Aorta (tissue), 5 donors: ENCODE measurements around the gene ACBD6. TPM values are rescaled to one million over a fixed set of nuclear protein-coding genes. Genes with fewer than 3 reads are reported as not detected.

Source experiments
- ATAC-seq: fragments of 200-7000 bp; cut with Tn5 transposase; one replicate; pipeline ENCODE4 v1.9.1; 2022; ENCODE audit warnings: moderate library complexity; ENCODE audit not compliant: low FRiP score
- DNase-seq, 2 donors: peaks; one replicate each; pipeline ENCODE4 v3.0.0-alpha.2; 2020
- H3K27ac ChIP-seq, 2 donors: one replicate each; pipeline ENCODE4 v1.5.1; 2013; ENCODE audit warnings: low read length in 2 of 2, mild to moderate bottlenecking in 2 of 2, moderate library complexity in 2 of 2, control low read depth in 1 of 2, inconsistent platforms in 1 of 2, low read depth in 1 of 2
- H3K27me3 ChIP-seq, 2 donors: one replicate each; pipeline ENCODE4 v1.6.1; 2013; ENCODE audit warnings: control low read depth in 1 of 2, low read length in 1 of 2, mild to moderate bottlenecking in 1 of 2, moderate library complexity in 1 of 2; ENCODE audit not compliant: insufficient read depth in 2 of 2, control insufficient read depth in 1 of 2
- H3K36me3 ChIP-seq, 2 donors: one replicate each; pipeline ENCODE4 v1.6.1; 2013; ENCODE audit warnings: control low read depth in 1 of 2, low read length in 1 of 2, mild to moderate bottlenecking in 1 of 2; ENCODE audit not compliant: insufficient read depth in 2 of 2, control insufficient read depth in 1 of 2
- H3K4me1 ChIP-seq, 2 donors: one replicate each; pipeline ENCODE4 v1.6.1; 2013; ENCODE audit warnings: low read length in 2 of 2, control low read depth in 1 of 2, mild to moderate bottlenecking in 1 of 2, moderate library complexity in 1 of 2; ENCODE audit not compliant: insufficient read depth in 2 of 2, control insufficient read depth in 1 of 2
- H3K4me3 ChIP-seq, 2 donors: one replicate each; pipeline ENCODE4 v1.5.1; 2013; ENCODE audit warnings: low read length in 2 of 2, control low read depth in 1 of 2, mild to moderate bottlenecking in 1 of 2
- H3K9me3 ChIP-seq: one replicate; pipeline ENCODE4 v1.6.1; 2013; ENCODE audit warnings: mild to moderate bottlenecking, low read length; ENCODE audit not compliant: control insufficient read depth
- WGBS, 2 donors: extraction: QIAGEN DNeasy Blood & Tissue Kit; methylation state at CpG; one replicate each; pipeline ENCODE4 v1.1.7; 2013; 5-methylcytosine and 5-hydroxymethylcytosine counted together
- intact Hi-C, 2 donors: fragments of 100-400 bp; cut with DNase I; formaldehyde crosslinking; loops; one replicate each; pipeline versions ENCODE4 v1.14.2 to v1.15.0; 2022
- polyA plus RNA-seq, 2 donors: library from polyadenylated mRNA; stranded (reverse); fragments of 200-250 nt; gene quantifications; one replicate each; pipeline ENCODE4 v1.2.3, GENCODE V29; 2013
- total RNA-seq, 2 donors: library from RNA; stranded (reverse); fragmentation: NEBNext Ultra II Directional; extraction: Animal tissue kit (Norgen Biotek cat#: 25700); gene quantifications; one replicate each; pipeline ENCODE4 v1.2.1, GENCODE V29; 2021
- donor health status: healthy with polysubstance abuse.
- donor health status: Bipolar disorder and iron deficiency.
- donor health status: DM: no; HTN: no; CAD: no.
- donor health status: DM: no; HTN: no; CAD: no.
- donor health status: DM: yes; HTN: yes; CAD: no.

Gene ACBD6
- total and polyA plus RNA-seq, 4 donors: 27.7 to 53.1 (median 30.8) TPM

DNA sequence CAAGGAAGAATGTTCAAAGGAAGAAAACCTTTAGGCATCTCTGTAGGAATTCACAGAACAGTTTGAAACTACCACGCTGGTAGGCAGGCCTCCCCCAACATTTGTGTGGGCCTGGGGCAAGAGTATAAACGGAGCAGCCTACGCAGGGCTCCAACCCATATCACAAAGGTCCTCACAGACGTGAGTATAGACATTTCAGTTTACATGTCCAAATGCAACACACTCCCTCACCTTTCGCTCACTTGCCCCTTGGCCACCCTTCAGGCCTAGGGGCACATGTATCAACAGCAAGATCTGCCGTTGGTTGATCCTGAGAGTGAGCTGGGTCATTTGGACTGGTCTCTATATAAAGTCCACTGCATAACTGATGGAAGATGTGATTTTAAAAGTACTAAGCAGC lies 133.3 kb downstream of the ACBD6 start:
- Histone ChIP-seq H3K27ac (no peak overlapping the region), H3K36me3 (no peaks in the 10 kb centered on the region), H3K4me3 (no peak overlapping the region), H3K9me3 (no peaks in the 10 kb centered on the region), H3K4me1 (no peaks in the 10 kb centered on the region), H3K27me3 (no peaks in the 10 kb centered on the region)
- ATAC-seq: no peak
- no peak for DNase-seq
- 95 to 97% methylated on average over 6 of the region's 6 CpGs for WGBS, 2 donors
- intact Hi-C loops: no loop called here

DNA sequence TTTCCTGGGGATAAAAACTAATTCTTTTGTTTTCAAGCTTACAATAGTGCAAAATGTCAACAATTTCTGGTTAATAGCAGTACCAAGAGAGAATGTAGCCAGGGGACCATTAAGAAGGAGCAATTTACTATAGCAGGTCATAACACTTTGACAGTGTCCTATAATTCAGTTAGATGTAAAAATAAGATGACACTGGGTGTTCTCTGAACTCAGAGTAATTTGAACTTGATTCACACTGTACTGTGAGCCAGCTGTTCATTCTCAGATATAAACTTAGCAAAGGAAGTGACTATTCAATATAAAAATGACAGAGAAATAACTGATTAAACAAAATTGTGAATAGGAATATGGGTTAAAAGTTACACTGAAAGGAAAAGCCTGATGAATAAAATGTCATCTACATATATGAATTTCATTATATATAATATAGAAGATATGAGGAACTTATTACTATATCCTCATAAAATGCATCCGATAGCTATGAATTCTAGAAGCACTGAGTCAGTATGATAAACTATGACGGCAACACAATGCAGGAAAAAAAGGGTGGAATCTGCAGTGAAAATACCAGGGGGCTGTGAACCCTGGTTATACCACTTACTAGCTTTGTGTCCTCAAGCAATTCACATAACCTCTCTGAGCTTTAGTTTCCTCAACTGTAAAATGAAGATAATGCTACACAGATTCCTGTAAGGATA lies 135.9 kb downstream of the ACBD6 start:
- WGBS, 2 donors: 90 to 93% methylated on average over 2 of the region's 2 CpGs
- intact Hi-C loops: no loop called here
- no peaks in the 10 kb centered on the region for H3K9me3 ChIP-seq
- H3K27me3 ChIP-seq: no peaks in the 10 kb centered on the region
- DNase-seq: no peak
- H3K4me3 ChIP-seq: no peak overlapping the region
- peaks cover 0 to 1% of the 10 kb centered on the region in 2 donors for H3K4me1 ChIP-seq
- no peaks in the 10 kb centered on the region for H3K36me3 ChIP-seq
- no peak for ATAC-seq
- no peak overlapping the region for H3K27ac ChIP-seq

DNA sequence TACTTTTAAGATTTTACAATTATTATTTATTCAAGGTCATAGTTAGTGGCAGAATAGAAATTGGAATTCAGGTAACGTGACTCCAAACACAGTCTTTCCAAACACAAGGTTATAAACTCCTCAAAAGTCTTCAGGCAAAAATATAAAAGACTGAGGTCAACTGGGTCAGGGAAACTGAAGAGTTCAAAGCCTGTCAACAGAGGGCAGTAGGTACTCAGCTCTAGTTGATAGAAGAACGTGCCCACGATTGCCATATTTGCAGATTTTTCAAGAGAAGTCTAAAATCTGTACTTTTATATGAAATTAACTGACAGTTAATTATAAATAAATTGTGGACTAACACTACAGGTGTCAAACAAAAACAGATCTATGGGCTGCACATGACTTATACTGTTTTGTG lies 137.3 kb downstream of the ACBD6 start:
- H3K36me3 ChIP-seq: no peaks in the 10 kb centered on the region
- no peak for DNase-seq

DNA sequence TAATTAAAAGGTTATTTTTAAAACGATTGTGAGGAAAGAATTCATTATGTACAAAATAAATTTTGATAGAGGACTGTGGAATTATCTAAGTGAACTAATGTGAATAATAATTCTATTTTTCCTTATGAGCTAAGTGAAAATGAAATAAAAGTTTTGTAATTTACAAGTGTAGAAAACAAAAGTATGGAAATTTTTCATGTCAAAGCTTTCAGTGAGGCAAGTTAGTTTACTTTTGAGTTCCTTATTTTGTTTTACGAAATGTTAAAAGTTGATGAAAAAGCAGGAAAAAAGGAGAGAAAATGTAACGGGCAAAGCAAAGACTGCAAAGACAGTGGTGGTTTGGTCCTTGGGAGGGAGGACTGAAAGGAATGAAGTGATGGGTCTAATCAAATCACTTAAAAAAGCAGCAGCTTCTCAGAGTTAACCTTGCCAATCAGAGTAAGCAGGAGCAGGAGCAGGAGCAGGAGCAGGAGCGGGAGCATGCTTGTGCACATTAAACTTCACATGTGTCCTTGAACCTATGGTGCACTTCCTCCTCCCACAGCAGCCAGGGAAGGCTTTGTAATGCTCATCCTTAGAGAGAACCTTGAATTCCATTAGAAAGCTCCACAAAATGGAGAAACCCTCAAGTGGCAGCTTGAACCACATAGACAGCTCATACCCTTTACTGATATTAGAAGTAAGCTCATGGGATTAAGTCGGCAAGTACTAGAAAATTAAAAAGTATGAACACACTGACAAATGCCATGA lies 139.0 kb downstream of the ACBD6 start:
- DNase-seq: no peak
- intact Hi-C loops: no loop called here
- Histone ChIP-seq H3K36me3 (no peaks in the 10 kb centered on the region), H3K27me3 (no peaks in the 10 kb centered on the region), H3K4me3 (no peak overlapping the region), H3K27ac (no peak overlapping the region), H3K4me1 (peaks cover 0 to 3% of the 10 kb centered on the region in 2 donors), H3K9me3 (no peaks in the 10 kb centered on the region)
- ATAC-seq: no peak
- WGBS, 2 donors: 89 to 94% methylated on average over 5 of the region's 5 CpGs

More for the DNA sequence above, 137.3 kb downstream of the ACBD6 start:
- Histone ChIP-seq H3K4me3 (no peak overlapping the region), H3K9me3 (no peaks in the 10 kb centered on the region), H3K27ac (no peak overlapping the region), H3K4me1 (peaks cover 0 to 3% of the 10 kb centered on the region in 2 donors), H3K27me3 (no peaks in the 10 kb centered on the region)
- ATAC-seq: no peak
- 80% methylated on average over 3 of the region's 3 CpGs for WGBS, 2 donors
- intact Hi-C loops: no loop called here

DNA sequence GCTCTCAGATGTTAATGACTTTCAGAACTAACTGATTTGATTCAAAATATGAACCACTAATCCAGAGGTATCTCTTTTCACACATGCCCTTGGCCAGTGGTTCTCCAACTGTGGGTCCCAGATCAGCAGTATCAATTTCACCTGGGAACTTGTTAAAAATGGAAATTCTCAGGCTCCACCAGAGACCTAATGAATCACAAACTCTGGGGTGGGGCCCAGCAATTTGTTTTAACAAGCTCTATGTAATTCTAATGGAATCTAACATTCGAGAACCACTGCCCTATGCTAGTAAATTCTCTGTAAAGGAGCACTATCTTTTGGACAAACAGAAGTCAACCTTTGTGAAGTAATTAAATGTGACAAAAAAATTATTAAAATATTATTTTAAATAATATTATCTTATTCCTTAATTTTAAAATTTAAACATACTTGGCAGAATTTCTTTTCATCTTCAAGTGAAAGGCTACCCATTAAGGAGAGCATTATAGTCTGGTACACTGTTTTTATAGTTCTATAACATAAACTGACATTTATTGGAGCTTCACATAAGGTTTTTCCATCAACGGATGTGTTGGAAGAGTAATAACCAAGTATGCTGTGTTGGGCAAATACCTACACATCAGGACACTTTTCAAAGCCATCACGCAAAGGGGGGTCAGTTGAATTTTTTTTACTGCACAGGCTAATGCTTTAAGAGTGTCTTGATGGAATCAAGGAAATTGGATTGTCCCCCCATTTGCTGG lies 141.9 kb downstream of the ACBD6 start:
- H3K27ac ChIP-seq: no peak overlapping the region
- DNase-seq (no peak), ATAC-seq (no peak)
- H3K36me3 ChIP-seq: no peaks in the 10 kb centered on the region
- 65 to 69% methylated on average over 3 of the region's 3 CpGs for WGBS, 2 donors
- H3K9me3 ChIP-seq: no peaks in the 10 kb centered on the region
- no peaks in the 10 kb centered on the region for H3K27me3 ChIP-seq
- H3K4me3 ChIP-seq: no peak overlapping the region
- H3K4me1 ChIP-seq: peaks cover 0 to 3% of the 10 kb centered on the region in 2 donors
- intact Hi-C loops: no loop called here

DNA sequence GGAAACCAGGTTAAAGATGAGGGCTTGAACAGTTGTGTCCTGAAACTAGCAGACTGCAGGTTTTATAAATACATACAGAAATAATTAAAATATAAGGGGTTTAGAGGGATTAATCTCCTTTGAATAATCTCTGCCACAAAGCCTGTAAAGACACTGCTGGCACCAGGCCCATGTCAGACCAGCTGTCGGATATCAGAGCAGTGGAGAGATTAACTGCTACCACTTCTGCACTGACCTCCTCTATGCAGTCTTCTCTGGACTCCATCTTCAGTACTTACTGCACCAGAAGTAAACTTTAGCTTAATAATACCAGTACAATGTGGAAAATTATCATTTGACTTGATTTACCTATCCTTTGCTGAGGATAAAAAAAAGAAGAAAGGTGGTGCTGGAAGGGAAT lies 143.7 kb downstream of the ACBD6 start:
- no peaks in the 10 kb centered on the region for H3K36me3 ChIP-seq
- intact Hi-C loops: no loop called here
- H3K9me3 ChIP-seq: no peaks in the 10 kb centered on the region
- H3K4me1 ChIP-seq: peaks cover 0 to 3% of the 10 kb centered on the region in 2 donors
- WGBS, 2 donors: 43 to 53% methylated on average over 1 of the region's 1 CpG
- H3K27me3 ChIP-seq: no peaks in the 10 kb centered on the region
- no peak overlapping the region for H3K4me3 ChIP-seq
- DNase-seq (no peak), ATAC-seq (no peak)
- no peak overlapping the region for H3K27ac ChIP-seq

DNA sequence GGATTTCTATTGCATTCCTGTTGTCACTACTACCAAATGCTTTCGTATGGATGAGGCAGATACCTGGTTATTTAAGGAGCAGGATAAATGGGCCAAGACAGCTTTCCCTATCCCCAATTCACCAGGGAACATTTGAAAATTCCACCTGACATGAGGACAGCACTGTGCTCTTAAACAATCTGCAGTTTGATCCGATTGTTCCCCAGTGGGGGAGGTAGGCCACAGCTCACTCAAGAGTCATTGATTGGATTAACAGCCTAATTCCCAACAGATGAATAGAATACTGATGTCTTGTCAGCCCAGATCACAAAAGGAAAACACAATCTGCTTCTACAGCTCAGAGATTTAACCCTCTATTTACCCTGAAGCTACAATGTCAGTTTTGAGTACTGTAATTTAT lies 148.4 kb downstream of the ACBD6 start:
- H3K4me3 ChIP-seq: no peak overlapping the region
- intact Hi-C loops: no loop called here
- WGBS, 2 donors: 90 to 91% methylated on average over 2 of the region's 2 CpGs
- H3K9me3 ChIP-seq: no peaks in the 10 kb centered on the region
- no peaks in the 10 kb centered on the region for H3K36me3 ChIP-seq
- ATAC-seq (no peak), DNase-seq (no peak)
- no peak overlapping the region for H3K27ac ChIP-seq
- H3K27me3 ChIP-seq: no peaks in the 10 kb centered on the region
- H3K4me1 ChIP-seq: no peaks in the 10 kb centered on the region

DNA sequence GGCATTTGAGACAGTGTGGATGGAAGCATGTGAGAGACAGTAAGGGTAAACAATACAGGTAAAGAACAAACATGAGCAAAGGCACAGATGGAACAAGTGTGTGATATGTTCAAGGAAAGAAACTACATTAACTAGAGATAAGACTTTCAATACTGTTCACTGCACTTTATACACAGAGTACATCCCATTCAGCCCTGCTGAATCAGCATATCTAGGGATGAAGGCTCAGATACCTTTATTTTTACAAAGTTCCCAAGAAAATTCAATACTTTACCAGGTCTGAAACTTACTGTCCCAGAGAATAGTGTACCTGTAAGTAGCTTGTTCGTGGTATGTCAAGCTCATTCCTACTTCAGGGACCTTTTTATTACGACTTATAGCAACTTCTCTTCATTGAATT lies 149.8 kb downstream of the ACBD6 start:
- ATAC-seq (no peak), DNase-seq (no peak)
- Histone ChIP-seq H3K4me1 (no peaks in the 10 kb centered on the region), H3K27me3 (no peaks in the 10 kb centered on the region), H3K36me3 (no peaks in the 10 kb centered on the region), H3K4me3 (no peak overlapping the region), H3K27ac (no peak overlapping the region), H3K9me3 (no peaks in the 10 kb centered on the region)
- intact Hi-C loops: no loop called here
- 93 to 96% methylated on average over 2 of the region's 2 CpGs for WGBS, 2 donors
